Endothelial cell of umbilical vein (primary cell): Measurements from ENCODE around the gene ADAMTSL3.

Experiments
- CTCF ChIP-seq, 2 donors: IDR thresholded peaks; 1 replicate in 1 of 2; 2 replicates in 1 of 2; pipeline ENCODE4 v1.5.1; 2011; ENCODE audit warnings: low read length in 2 of 2, mild to moderate bottlenecking in 2 of 2, moderate library complexity in 2 of 2, control low read depth in 1 of 2, inconsistent platforms in 1 of 2, low read depth in 1 of 2; ENCODE audit not compliant: insufficient read depth in 1 of 2; ENCODE audit errors: extremely low read depth in 1 of 2
- POLR2AphosphoS5 ChIP-seq: IDR thresholded peaks from 2 replicates; pipeline ENCODE4 v1.6.1; 2012; ENCODE audit warnings: low read depth, mild to moderate bottlenecking, control low read depth, low read length, moderate library complexity; ENCODE audit not compliant: insufficient read depth

- TF ChIP-seq POLR2AphosphoS5 (no peak), CTCF (IDR thresholded peaks at IDR 0.05; ENCODE audit: extremely low read depth in 1 of 2, insufficient read depth in 1 of 2, low read depth in 1 of 2, low read length in 2 of 2) (no peak)
Measured at GRCh38 chr15:83850501-83851245, 196.8 kb downstream of the ADAMTSL3 start.
